Measurements from ENCODE around the gene ZNF468.
"Not testable (repeated sequence)": the region's sequence is repeated elsewhere in the genome, so short reads cannot be mapped to it uniquely, and the experiment has no call there.

Gene ZNF468

DNA sequence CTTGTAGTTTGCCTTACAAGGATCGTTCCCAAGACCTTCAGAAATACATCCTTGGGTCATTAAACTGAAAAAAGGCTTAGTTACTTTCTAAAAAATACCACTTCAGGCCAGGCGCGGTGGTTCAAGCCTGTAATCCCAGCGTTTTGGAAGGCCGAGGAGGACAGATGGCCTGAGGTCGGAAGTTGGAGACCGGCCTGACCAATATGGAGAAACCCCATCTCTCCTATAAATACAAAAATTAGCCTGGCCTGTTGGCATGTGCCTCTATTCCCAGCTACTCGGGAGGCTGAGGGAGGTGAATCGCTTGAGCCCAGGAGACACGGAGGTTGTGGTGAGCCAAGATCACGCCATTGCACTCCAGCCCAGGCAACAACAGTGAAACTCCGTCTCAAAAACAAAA, 33.7 kb downstream of the ZNF468 start:
- no peak for DNase-seq

DNA sequence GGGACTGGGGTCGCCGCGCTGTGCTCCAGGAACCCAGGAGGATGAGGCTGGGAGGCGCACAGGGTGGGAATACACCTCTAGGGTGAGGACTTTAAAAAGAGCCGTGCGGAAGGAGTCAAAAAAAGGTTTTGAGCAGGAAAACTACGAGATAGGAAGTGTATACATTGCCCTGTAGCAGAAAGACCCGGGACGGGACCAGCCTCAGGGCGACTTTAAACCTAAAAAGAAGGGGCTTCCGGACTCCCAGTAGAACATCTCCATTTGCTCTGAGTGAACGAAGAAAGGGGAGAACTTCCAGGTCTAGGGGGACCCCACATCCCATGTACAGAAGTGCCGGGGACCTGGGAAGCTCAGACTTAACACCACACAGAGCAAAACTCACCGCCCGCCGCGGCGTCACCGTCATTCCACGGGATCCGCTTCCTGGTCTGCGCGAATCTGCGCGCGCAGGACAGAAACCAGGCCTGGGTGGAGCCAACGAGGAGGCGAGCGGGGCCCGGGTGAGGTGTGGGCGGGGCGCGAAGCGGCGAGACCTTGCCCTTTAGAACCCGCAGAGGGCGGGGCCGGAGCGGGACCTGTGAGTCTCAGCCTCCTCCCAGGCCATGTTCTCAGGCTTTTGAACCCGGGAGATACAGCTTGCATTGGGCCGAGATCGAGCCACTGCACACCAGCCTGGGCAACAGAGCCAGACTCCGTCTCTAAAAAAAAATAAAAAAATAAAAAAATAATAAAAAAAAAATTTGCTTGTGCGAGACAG, 36.0 kb downstream of the ZNF468 start, which contains the start of gene ZNF28:
Gene ZNF28, minus strand, starts transcription at position 430 of the 757 bp plus-strand sequence. CDS start 3,675 bp downstream, outside the sequence.
- DNase-seq: peak; percentile 33

DNA sequence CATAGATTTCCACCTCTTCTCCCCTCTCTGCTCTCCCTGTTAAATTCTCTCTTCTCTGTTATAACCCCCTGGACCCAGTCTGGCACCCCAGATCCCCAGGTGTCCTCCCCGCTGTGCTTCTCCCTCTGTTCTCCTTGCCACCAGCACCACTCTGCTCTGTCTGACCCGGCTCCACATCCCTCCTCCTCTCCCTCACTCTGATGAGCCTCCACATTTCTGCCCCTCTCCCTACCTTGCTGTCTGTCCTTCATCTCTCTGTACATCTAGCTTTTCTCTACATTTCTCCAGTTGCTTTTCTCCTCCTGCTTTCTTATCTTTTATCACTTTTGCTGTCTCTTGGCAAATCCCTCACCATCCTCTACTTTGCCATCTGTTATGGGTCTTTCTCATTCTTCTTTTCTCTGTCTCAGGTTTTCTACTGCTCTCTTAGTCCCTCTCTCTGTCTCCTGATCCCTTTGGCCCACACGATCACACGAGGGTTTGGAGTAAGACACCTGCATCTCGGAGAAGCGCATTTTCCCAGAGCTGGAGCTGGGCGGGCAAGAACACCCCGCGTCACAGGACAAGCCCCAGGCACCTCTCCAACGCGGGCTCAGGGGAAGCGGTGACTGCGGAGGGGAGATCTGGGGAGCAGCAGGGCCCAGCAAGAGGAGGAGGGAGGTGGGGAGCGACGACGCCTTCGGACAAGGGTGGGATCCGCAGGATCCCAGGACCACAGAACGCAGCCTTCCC, 36.8 kb downstream of the ZNF468 start:
- DNase-seq: peak; percentile 14

DNA sequence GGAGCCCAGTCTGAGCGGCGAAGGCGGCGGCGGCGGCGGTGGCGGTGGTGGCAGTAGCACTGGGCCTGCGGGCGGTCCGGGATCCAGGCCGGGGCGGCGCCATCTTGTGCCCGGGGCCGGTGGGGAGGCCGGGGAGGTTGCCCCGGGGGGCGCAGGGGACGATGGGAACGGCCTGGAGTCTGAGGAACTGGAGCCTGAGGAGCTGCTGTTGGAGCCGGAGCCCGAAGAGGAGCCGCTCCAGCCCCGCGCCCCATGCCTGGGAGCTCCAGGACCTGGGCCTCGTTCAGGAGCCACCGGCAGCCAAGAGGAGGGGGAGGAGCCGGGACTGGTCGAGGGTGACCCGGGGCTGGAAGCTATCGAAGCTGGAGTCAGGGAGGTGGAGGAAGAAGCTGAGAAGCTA, 47.6 kb downstream of the ZNF468 start:
- DNase-seq: no peak

DNA sequence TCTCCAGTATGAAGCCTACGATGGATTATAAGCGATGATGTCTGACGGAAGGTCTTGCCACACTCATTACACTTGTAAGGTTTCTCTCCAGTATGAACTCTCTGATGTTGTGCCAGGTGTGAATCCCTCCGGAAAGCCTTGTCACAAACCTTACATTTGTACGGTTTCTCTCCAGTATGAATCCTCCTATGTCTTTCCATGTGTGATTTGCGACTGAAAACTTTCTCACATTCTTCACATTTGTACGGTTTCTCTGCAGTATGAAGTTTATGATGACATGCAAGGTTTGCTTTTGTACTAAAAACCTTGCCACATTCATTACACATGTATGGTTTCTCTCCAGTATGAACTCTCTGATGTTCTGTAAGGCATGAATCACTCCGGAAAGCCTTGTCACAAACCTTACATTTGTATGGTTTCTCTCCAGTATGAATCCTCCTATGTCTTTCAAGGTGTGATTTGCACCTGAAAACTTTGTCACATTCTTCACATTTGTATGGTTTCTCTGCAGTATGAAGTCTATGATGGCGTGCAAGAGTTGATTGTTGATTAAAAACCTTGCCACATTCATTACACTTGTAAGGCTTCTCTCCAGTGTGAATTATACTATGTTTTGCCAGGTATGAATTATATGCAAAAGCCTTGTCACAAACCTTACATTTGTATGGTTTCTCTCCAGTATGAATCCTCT, 57.3 kb downstream of the ZNF468 start:
- not testable (repeated sequence) for DNase-seq

DNA sequence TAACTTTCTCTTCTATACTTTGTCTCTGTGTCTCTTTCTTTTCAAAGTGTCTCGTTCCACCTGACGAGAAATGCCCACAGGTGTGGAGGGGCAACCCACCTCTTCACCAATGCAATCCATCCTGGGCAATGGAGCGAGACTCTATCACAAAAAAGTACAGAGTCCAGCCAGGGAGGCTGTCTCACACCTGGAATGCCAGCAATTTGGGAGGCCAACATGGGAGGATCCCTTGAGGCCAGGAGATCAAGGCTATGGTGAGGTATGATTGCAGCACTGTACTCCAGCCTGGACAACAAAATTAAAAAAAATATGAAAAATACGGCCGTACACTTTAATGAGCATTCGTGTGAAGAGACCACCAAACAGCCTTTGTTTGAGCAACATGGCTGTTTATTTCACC, 68.0 kb downstream of the ZNF468 start:
- no peak for DNase-seq

All from activated T-cell treated with anti-CD3 and anti-CD28 coated beads for 4 hours (primary cell).